Globus pallidus (tissue), 1 donor: ENCODE measurements around the gene TRIM45.
"Not testable (repeated sequence)": the region's sequence is repeated elsewhere in the genome, so short reads cannot be mapped to it uniquely, and the experiment has no call there.

ENCODE experiments used
- DNase-seq: peaks from one replicate; pipeline ENCODE4 v3.0.0-alpha.2; 2015; ENCODE audit warnings: low spot score

Gene TRIM45

GRCh38 chr1:117130526-117130925 is 9.0 kb upstream of the TRIM45 start:
- no peak for DNase-seq

- peak; percentile 47 for DNase-seq
Measured at GRCh38 chr1:117128323-117129079, 7.0 kb upstream of the TRIM45 start.

- no peak for DNase-seq
Measured at GRCh38 chr1:117127795-117128194, 6.2 kb upstream of the TRIM45 start.

GRCh38 chr1:117124661-117125060 is 3.1 kb upstream of the TRIM45 start:
- DNase-seq, result no peak

- no peak for DNase-seq
Measured at GRCh38 chr1:117123274-117123673, 1.7 kb upstream of the TRIM45 start.

GRCh38 chr1:117122330-117123025 is 929 bp upstream of the TRIM45 start:
- no peak for DNase-seq

- DNase-seq, result peak; percentile 21
Measured at GRCh38 chr1:117120774-117121588, 568 bp downstream of the TRIM45 start.

- not testable (repeated sequence) for DNase-seq
Measured at GRCh38 chr1:117119144-117119543, 2.4 kb downstream of the TRIM45 start.

- no peak for DNase-seq
Measured at GRCh38 chr1:117118137-117118536, 3.4 kb downstream of the TRIM45 start.

GRCh38 chr1:117117697-117118096 is 3.9 kb downstream of the TRIM45 start:
- no peak for DNase-seq

GRCh38 chr1:117116784-117117130 is 4.8 kb downstream of the TRIM45 start:
- no peak for DNase-seq

GRCh38 chr1:117116090-117116783 is 5.3 kb downstream of the TRIM45 start:
- DNase-seq, result no peak

- no peak for DNase-seq
Measured at GRCh38 chr1:117114877-117115276, 6.7 kb downstream of the TRIM45 start.

- DNase-seq, result no peak
Measured at GRCh38 chr1:117113199-117113598, 8.3 kb downstream of the TRIM45 start.

- no peak for DNase-seq
Measured at GRCh38 chr1:117112047-117112717, 9.4 kb downstream of the TRIM45 start.

GRCh38 chr1:117110774-117111173 is 10.8 kb downstream of the TRIM45 start:
- DNase-seq, result no peak

- no peak for DNase-seq
Measured at GRCh38 chr1:117107364-117107763, 14.2 kb downstream of the TRIM45 start.

GRCh38 chr1:117106478-117106877 is 15.1 kb downstream of the TRIM45 start:
- DNase-seq, result no peak

GRCh38 chr1:117105722-117106121 is 15.8 kb downstream of the TRIM45 start:
- no peak for DNase-seq

GRCh38 chr1:117104986-117105385 is 16.6 kb downstream of the TRIM45 start:
- DNase-seq, result no peak

GRCh38 chr1:117101858-117102257 is 19.7 kb downstream of the TRIM45 start:
- DNase-seq, result not testable (repeated sequence)

- DNase-seq, result no peak
Measured at GRCh38 chr1:117101334-117101733, 20.2 kb downstream of the TRIM45 start.
